GM12892 (cell line): ENCODE measurements around the gene TOGARAM2.

Experiments used
- POLR2A ChIP-seq: IDR thresholded peaks from 2 replicates; pipeline ENCODE4 v1.6.1; 2011; ENCODE audit warnings: low read depth, low read length, control low read depth
- POLR2AphosphoS5 ChIP-seq: IDR thresholded peaks from 2 replicates; pipeline ENCODE4 v1.6.1; 2011; ENCODE audit warnings: low read depth, low read length, control low read depth

DNA sequence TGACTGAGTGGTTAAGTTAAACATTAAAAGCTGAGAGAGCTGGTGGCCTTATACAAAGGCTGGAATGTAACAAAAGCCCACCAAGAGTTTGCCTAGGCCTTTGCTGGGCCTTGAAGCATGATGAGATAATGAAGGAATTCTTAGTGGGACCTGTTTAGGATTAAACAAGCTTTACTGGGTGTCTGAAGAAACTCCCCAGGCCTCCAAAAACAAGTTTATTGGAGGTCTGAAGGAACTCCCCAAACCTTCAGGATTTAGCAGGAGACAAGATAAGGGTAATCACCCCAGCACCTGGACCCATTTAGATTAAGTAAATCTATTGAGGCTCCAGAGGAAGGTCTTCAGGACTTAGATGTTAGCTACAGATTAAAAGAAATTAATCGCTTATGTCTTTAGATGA, 74.5 kb downstream of the TOGARAM2 start:
- no peak for TF ChIP-seq POLR2A
- no peak for TF ChIP-seq POLR2AphosphoS5
